GM19043 (cell line): Measurements from ENCODE around the gene SFXN2.

ENCODE experiments used
- ATAC-seq: cut with Tn5 transposase; IDR thresholded peaks from one replicate; pipeline ENCODE4 v1.9.1; 2021; ENCODE audit warnings: low read depth; ENCODE audit not compliant: unreplicated experiment

SFXN2 gene

DNA sequence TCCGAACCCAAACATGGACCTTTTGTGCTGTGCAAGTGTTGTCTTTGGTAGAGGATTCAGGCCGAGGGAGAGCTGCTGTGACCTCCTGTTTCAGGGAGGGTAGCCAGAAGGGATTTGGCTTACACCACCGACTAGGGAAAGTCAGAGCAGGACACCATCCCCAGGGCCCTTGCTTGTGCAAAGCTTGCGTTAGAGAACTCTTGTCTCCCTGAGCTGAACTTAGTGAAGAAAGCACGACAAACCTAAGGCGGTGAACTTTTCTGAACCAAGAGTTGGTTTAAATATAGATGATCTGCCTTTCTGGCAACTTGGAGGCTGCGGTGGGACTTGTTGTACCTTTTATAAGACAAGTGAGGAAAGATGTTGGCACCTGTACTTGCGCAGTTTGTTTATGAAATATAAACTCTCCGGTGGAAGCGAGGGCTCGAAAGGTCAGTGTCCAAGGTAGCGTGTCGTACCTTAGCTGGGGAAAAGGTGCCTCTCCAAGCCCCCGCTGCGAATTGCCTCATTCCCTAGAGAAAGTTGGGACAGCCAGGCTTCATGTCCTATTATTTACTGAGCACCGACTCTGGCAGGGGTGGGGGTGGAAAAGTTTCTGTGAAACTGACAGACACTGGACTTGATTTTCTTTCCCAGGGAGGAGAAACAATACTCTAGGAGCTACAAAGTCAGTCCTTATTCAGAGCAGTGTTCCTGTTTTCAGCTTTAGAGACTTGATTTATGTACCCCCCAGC, 60.9 kb downstream of the SFXN2 start:
- ATAC-seq = no peak

DNA sequence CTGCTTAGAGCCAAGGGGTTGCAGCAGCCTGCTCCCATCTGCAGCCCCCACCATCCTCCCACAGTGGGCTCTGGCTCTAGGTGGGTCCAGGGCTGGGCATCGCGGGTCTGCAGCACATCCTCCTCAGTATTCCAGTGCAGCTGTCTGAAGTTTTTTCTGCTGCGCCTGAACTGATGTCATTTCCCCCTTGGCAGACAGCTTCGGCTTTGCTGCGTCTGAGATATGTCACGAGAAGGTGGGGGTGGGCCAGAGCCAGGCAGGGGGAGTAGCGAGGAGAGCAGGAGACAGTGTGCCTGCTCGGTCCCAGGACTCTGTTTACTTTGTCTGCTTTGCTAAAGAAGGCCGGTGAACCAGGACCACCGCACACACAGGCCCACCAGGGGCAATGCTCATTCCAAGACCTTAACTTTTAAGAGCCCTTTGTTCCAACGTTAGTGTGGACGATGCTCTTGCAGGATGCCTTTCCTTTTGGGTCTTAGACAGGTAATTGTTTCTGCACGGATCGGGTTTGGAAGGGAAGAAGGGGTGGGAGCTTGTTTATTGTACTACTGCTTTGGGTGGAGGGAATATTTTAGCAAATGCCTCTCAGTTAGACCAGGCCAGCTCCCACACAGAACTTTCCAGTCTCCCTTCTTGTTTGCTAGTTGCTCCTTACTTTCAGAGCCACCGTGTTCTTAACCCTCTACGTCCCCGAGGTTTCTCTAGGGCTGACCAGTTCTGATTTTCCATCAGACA, 61.7 kb downstream of the SFXN2 start:
- no peak for ATAC-seq

- ATAC-seq = no peak
Measured at GRCh38 chr10:102776779-102777456, 62.5 kb downstream of the SFXN2 start.

GRCh38 chr10:102777711-102778453, 63.4 kb downstream of the SFXN2 start:
- ATAC-seq = no peak

GRCh38 chr10:102778781-102779180, 64.3 kb downstream of the SFXN2 start:
- ATAC-seq = no peak

GRCh38 chr10:102779680-102780526, 65.5 kb downstream of the SFXN2 start:
- no peak for ATAC-seq

DNA sequence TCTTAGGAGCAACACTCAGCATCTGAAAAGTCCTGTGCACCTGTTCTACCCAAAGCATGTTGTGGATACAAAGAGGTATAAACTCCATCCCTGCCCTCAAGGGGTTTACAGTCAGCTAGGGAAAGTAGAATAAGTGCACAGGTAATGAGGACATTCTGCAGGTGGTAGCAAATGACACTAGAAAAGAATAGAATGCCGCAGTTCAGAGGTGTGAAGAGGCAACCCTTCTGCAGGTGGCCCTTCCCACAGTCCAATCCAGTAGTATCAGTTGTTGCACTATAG, 66.0 kb downstream of the SFXN2 start:
- ATAC-seq = no peak

DNA sequence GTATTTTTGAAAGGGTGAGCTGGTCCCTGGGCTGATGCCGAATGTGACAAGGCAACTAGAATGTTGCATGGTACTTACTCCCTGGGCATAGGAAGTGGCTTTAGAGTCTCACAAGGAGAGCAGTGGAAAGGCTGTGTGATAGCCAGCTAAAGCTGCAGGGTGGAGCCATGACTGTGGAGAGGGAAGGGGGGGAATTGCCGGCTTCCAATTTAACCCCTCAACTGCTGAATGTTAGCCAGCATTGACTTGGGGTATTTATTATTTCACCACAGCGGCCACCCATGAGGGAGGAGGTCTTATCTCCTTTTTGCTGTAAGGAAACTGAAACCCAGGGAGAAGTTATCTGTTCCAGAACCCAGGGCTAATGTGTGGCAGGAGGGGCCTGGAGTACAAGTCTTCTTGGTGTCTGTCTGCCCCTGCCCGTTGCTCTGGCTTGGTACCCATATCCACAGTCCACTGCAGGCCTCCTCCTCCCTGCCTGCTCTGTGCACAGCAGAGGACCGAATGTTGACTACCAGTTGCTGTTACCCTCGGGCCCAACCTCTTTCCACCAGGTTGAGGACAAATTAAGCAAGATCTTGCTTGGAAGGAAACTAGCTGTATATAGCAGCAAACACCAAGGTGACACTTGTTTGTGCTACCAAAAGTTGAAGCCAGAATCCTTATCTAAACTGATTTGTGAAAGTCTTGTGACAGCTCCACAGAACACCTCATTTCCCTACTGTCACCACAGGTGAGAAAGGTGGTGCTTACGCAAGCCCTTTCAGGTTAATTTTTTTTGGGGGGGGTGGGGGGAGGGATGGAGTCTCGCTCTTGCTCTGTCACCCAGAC, 66.9 kb downstream of the SFXN2 start:
- no peak for ATAC-seq

DNA sequence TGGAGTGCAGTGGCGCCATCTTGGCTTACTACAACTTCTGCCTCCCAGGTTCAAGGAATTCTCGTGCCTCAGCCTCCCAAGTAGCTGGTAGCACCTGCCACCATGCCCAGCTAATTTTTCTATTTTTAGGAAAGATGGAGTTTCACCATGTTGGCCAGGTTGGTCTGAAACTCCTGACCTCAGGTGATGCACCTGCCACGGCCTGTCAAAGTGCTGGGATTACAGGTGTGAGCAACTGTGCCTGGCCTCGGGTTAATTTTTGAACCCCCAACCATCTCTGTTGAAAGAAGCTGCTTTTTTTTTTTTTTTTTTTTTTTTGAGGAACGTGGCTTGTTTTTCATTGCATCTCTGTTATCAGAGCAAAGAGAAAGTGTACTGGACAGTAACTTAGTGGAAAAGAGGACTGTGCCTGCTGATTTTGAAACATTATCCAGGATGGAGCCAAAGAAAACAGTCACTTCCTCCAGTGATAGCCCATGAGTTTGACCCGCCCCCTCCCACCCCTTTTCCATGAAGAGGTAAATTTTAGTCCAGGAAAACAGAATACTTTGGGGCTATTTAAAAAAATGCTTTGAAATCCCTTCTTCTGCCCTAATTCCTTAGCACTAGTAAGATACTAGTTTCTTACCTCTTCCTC, 67.6 kb downstream of the SFXN2 start:
- ATAC-seq = no peak

DNA sequence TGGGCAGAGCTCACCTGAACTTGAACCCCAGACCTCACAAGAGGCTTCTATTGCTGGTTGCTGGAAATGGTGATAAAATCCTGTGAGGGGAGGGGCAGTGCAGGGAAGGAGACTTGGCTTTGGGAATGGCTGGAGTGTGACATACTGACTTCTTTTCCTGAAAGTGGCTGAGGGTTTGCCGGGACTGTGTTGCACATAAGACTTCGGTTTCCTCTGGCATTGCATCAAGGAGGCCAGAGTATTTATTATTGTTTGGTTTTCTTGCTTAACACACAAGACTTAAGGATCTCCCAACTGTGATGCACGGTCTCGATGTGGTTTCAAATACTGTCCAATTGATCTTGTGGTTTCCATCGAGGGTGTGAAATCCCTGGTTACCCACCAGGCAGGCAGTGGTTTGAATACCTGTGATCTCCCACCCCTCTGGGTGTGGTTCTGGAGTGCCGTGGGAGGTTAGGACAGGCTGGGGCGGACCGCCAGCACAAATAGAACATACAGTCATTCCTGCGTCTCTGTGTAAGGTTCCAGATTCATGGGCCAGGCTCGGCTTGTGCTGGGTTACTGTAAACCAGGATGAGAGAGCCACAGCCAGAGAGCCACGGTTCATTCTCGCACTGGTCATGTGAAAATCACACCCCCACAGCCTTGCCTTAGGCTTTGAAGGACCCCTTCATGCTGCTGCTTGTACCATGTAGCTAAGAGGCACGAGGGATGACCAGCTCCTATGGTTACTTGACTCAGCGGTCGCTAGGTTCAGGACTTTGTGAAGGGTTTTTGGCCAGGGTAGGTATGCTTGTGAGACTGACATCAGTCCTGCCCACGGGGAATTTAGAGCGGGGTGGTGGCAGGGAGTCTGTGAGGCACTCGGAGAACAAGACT, 68.5 kb downstream of the SFXN2 start:
- no peak for ATAC-seq

GRCh38 chr10:102783568-102783967, 69.1 kb downstream of the SFXN2 start:
- no peak for ATAC-seq

GRCh38 chr10:102785818-102786217, 71.4 kb downstream of the SFXN2 start:
- ATAC-seq = no peak

- ATAC-seq = no peak
Measured at GRCh38 chr10:102791754-102792395, 77.4 kb downstream of the SFXN2 start.
